Cerebellar cortex (tissue), 1 donor: ENCODE results near the gene DLX2.
"Not testable (repeated sequence)": the region's sequence is repeated elsewhere in the genome, so short reads cannot be mapped to it uniquely, and the experiment has no call there.

Experiments used
- DNase-seq: peaks from one replicate; pipeline ENCODE4 v3.0.0-alpha.2; 2015; ENCODE audit warnings: low spot score

Gene DLX2

GRCh38 chr2:172083628-172084394, 18.9 kb downstream of the DLX2 start:
- no peak for DNase-seq

- peak; percentile 42 for DNase-seq
Observed at GRCh38 chr2:172082944-172083627, 19.6 kb downstream of the DLX2 start.

GRCh38 chr2:172082105-172082943, 20.4 kb downstream of the DLX2 start:
- peak; percentile 48 for DNase-seq

- DNase-seq = no peak
Observed at GRCh38 chr2:172081221-172082022, 21.3 kb downstream of the DLX2 start.

- no peak for DNase-seq
Observed at GRCh38 chr2:172080641-172081220, 22.0 kb downstream of the DLX2 start.

- peak; percentile 76 for DNase-seq
Observed at GRCh38 chr2:172079838-172080640, 22.7 kb downstream of the DLX2 start.

- peak; percentile 73 for DNase-seq
Observed at GRCh38 chr2:172079416-172079815, 23.3 kb downstream of the DLX2 start.

- DNase-seq = no peak
Observed at GRCh38 chr2:172074254-172074653, 28.4 kb downstream of the DLX2 start.

GRCh38 chr2:172073518-172073917, 29.2 kb downstream of the DLX2 start:
- DNase-seq = no peak

- DNase-seq = no peak
Observed at GRCh38 chr2:172072706-172073105, 30.0 kb downstream of the DLX2 start.

GRCh38 chr2:172072303-172072702, 30.4 kb downstream of the DLX2 start:
- no peak for DNase-seq

- no peak for DNase-seq
Observed at GRCh38 chr2:172070936-172071335, 31.8 kb downstream of the DLX2 start.

- not testable (repeated sequence) for DNase-seq
Observed at GRCh38 chr2:172067905-172068304, 34.8 kb downstream of the DLX2 start.

GRCh38 chr2:172066394-172066886, 36.3 kb downstream of the DLX2 start:
- DNase-seq = peak; percentile 31

- no peak for DNase-seq
Observed at GRCh38 chr2:172065111-172065510, 37.6 kb downstream of the DLX2 start.

- DNase-seq = peak; percentile 46
Observed at GRCh38 chr2:172063446-172063845, 39.3 kb downstream of the DLX2 start.

GRCh38 chr2:172062402-172063004, 40.2 kb downstream of the DLX2 start:
- no peak for DNase-seq

GRCh38 chr2:172060118-172060517, 42.6 kb downstream of the DLX2 start:
- not testable (repeated sequence) for DNase-seq

GRCh38 chr2:172058660-172059059, 44.0 kb downstream of the DLX2 start:
- no peak for DNase-seq

GRCh38 chr2:172056293-172056692, 46.4 kb downstream of the DLX2 start:
- DNase-seq = no peak
